A549 (cell line): ENCODE data around the gene DDX39B. TPM values are rescaled to one million over a fixed set of nuclear protein-coding genes. Genes with fewer than 3 reads are reported as not detected.
"Not testable (repeated sequence)": the region's sequence is repeated elsewhere in the genome, so short reads cannot be mapped to it uniquely, and the experiment has no call there.

Experiments
- ATAC-seq, 2 experiments: fragments of 200-7000 bp in 1 of 2; fragments of >200 bp in 1 of 2; cut with Nextera tagmentation in 1 of 2; cut with Tn5 transposase in 1 of 2; 3 replicates each; pipeline versions ENCODE4 v1.8.0 to v1.9.1; 2018 to 2020; ENCODE audit warnings: mild to moderate bottlenecking in 1 of 2, moderate library complexity in 1 of 2
- CTCF ChIA-PET: fragments of 300-600 bp; sonication (Branson Sonifier 250); formaldehyde crosslinking; extraction: SDS; loops from one replicate; lab custom pipeline; 2021; ENCODE audit warnings: antibody characterized with exemption, inconsistent platforms; lab: Yijun Ruan, JAX
- POLR2A ChIA-PET: fragments of 350-600 bp; formaldehyde crosslinking; extraction: SDS; loops from one replicate; lab custom pipeline; 2021; ENCODE audit warnings: antibody characterized with exemption, inconsistent platforms; lab: Yijun Ruan, JAX
- DNase-seq, 2 experiments: peaks; one replicate each; pipeline versions ENCODE4 v3.0.0 to v3.0.0-alpha.2; 2011 to 2016; ENCODE audit warnings: low read depth in 1 of 2, low spot score in 1 of 2
- FAIRE-seq: peaks from 2 replicates; lab custom pipeline; 2011; peaks lifted over from hg19 to GRCh38; lab: Jason Lieb, UNC
- H3K27ac ChIP-seq, 2 experiments: fragments of >200 bp; sonication (Bioruptor Twin); formaldehyde crosslinking; 3 replicates each; pipeline ENCODE4 v1.5.1; 2016 to 2017
- H3K4me1 ChIP-seq: fragments of >200 bp; sonication (Bioruptor Twin); formaldehyde crosslinking; 3 replicates; pipeline ENCODE4 v1.6.1; 2016
- H3K4me2 ChIP-seq: fragments of >200 bp; sonication (Bioruptor Twin); formaldehyde crosslinking; 3 replicates; pipeline ENCODE4 v1.6.1; 2016
- H3K4me3 ChIP-seq: fragments of >200 bp; sonication (Bioruptor Twin); formaldehyde crosslinking; 3 replicates; pipeline ENCODE4 v1.5.1; 2016
- H3K9me3 ChIP-seq: fragments of >200 bp; sonication (Bioruptor Twin); formaldehyde crosslinking; 3 replicates; pipeline ENCODE4 v1.6.1; 2016
- BCL3 ChIP-seq: fragments of >200 bp; sonication (Bioruptor Twin); formaldehyde crosslinking; IDR thresholded peaks from 3 replicates; pipeline ENCODE4 v1.6.1; 2016
- CBX8 ChIP-seq: fragments of 200-600 bp; sonication (generic); IDR thresholded peaks from 2 replicates; pipeline ENCODE4 v1.6.1; 2016
- CEBPB ChIP-seq, 2 experiments: fragments of >200 bp in 1 of 2; sonication (Bioruptor Twin) in 1 of 2; formaldehyde crosslinking in 1 of 2; IDR thresholded peaks; 2 replicates each; pipeline ENCODE4 v1.6.1; 2012 to 2016
- CHD4 ChIP-seq: fragments of 200-600 bp; sonication (generic); IDR thresholded peaks from 2 replicates; pipeline ENCODE4 v1.6.1; 2016; ENCODE audit warnings: antibody characterized with exemption, mild to moderate bottlenecking, borderline replicate concordance
- E2F6 ChIP-seq: IDR thresholded peaks from 2 replicates; pipeline ENCODE4 v1.6.1; 2012; ENCODE audit warnings: low read depth, borderline replicate concordance
- EHF ChIP-seq: fragments of 250-450 bp; sonication (Bioruptor Pico); IDR thresholded peaks from 2 replicates; pipeline ENCODE4 v1.5.0; 2020; ENCODE audit warnings: mild to moderate bottlenecking
- EP300 ChIP-seq, 2 experiments: fragments of >200 bp; sonication (Bioruptor Twin); formaldehyde crosslinking; IDR thresholded peaks; 2 replicates in 1 of 2; 3 replicates in 1 of 2; pipeline ENCODE4 v1.6.1; 2016 to 2017
- ESRRA ChIP-seq: fragments of 150-350 bp; IDR thresholded peaks from 2 replicates; pipeline ENCODE4 v1.6.1; 2014; ENCODE audit warnings: mild to moderate bottlenecking, low read length, borderline replicate concordance
- FOSB ChIP-seq: fragments of 250-450 bp; sonication (Bioruptor Pico); IDR thresholded peaks from 2 replicates; pipeline ENCODE4 v1.5.0; 2020; ENCODE audit warnings: mild to moderate bottlenecking, moderate library complexity
- FOSL2 ChIP-seq, 2 experiments: fragments of 450-650 bp in 1 of 2; fragments of >200 bp in 1 of 2; sonication (Bioruptor Twin) in 1 of 2; formaldehyde crosslinking; IDR thresholded peaks; 2 replicates each; pipeline versions ENCODE4 v1.5.0 to v1.6.1; 2016 to 2020; ENCODE audit warnings: mild to moderate bottlenecking in 1 of 2, moderate library complexity in 1 of 2
- FOXS1 ChIP-seq: fragments of 250-450 bp; sonication (Bioruptor Pico); IDR thresholded peaks from 2 replicates; pipeline ENCODE4 v1.5.0; 2020; ENCODE audit warnings: mild to moderate bottlenecking, moderate library complexity
- GATA3 ChIP-seq: IDR thresholded peaks from 2 replicates; pipeline ENCODE4 v1.6.1; 2012; ENCODE audit warnings: borderline replicate concordance
- HDAC2 ChIP-seq: fragments of 200-600 bp; sonication (generic); IDR thresholded peaks from 2 replicates; pipeline ENCODE4 v1.6.1; 2016
- HOXA7 ChIP-seq: fragments of 250-450 bp; sonication (Bioruptor Pico); IDR thresholded peaks from 2 replicates; pipeline ENCODE4 v1.5.0; 2020; ENCODE audit warnings: mild to moderate bottlenecking, moderate library complexity
- HOXB13 ChIP-seq: fragments of 250-450 bp; sonication (Bioruptor Pico); IDR thresholded peaks from 2 replicates; pipeline ENCODE4 v1.5.0; 2020; ENCODE audit warnings: low read depth, mild to moderate bottlenecking, moderate library complexity
- KDM1A ChIP-seq: fragments of 200-600 bp; sonication (generic); IDR thresholded peaks from 2 replicates; pipeline ENCODE4 v1.6.1; 2016; ENCODE audit warnings: low read depth, mild to moderate bottlenecking
- KDM5A ChIP-seq: fragments of 200-600 bp; sonication (generic); IDR thresholded peaks from 2 replicates; pipeline ENCODE4 v1.6.1; 2016; ENCODE audit warnings: antibody characterized with exemption, mild to moderate bottlenecking
- NFE2L2 ChIP-seq: fragments of 150-350 bp; conservative IDR thresholded peaks from 2 replicates; pipeline ENCODE4 v1.6.1; 2014; ENCODE audit warnings: low read length
- NR3C1 ChIP-seq: fragments of >200 bp; sonication (Bioruptor Twin); formaldehyde crosslinking; IDR thresholded peaks from 3 replicates; pipeline ENCODE4 v1.6.1; 2017
- POLR2AphosphoS2 ChIP-seq: conservative IDR thresholded peaks from 2 replicates; pipeline ENCODE4 v1.6.1; 2012; ENCODE audit warnings: low read length, improper control_type of control experiment, inconsistent platforms
- RARB ChIP-seq: fragments of 250-450 bp; sonication (Bioruptor Pico); IDR thresholded peaks from 2 replicates; pipeline ENCODE4 v1.8.0; 2021; ENCODE audit warnings: mild to moderate bottlenecking, moderate library complexity
- REST ChIP-seq: fragments of 200-600 bp; sonication (generic); IDR thresholded peaks from 2 replicates; pipeline ENCODE4 v1.6.1; 2016; ENCODE audit warnings: antibody characterized with exemption, mild to moderate bottlenecking, moderate library complexity
- RFX5 ChIP-seq: fragments of 450-650 bp; IDR thresholded peaks from 2 replicates; pipeline ENCODE4 v1.7.1; 2014; ENCODE audit warnings: antibody characterized with exemption, mild to moderate bottlenecking, moderate library complexity
- RNF2 ChIP-seq: fragments of 200-600 bp; sonication (generic); IDR thresholded peaks from 2 replicates; pipeline ENCODE4 v1.6.1; 2016; ENCODE audit warnings: low read depth, mild to moderate bottlenecking, antibody characterized with exemption, moderate library complexity, borderline replicate concordance
- ZNF302 ChIP-seq: fragments of 250-450 bp; sonication (Bioruptor Pico); IDR thresholded peaks from 2 replicates; pipeline ENCODE4 v1.9.0; 2021; ENCODE audit warnings: inconsistent platforms, mild to moderate bottlenecking, moderate library complexity
- ZSCAN20 ChIP-seq: fragments of 250-450 bp; sonication (Bioruptor Pico); IDR thresholded peaks from 2 replicates; pipeline ENCODE4 v1.8.0; 2022; ENCODE audit warnings: mild to moderate bottlenecking, moderate library complexity
- WGBS: methylation state at CpG from one replicate; pipeline ENCODE4 v1.1.6; 2017; ENCODE audit errors: missing lambda C conversion rate; 5-methylcytosine and 5-hydroxymethylcytosine counted together
- polyA plus RNA-seq, 4 experiments: library from polyadenylated mRNA; depleted of rRNA in 3 of 4; stranded (reverse); fragments of >200 nt; fragmentation: RNase III in 1 of 4; extraction: RNeasy Plus Mini Kit Qiagen cat#74134 plus additional on column Dnase treatment in 1 of 4; gene quantifications; 2 replicates in 3 of 4; 3 replicates in 1 of 4; pipeline ENCODE4 v1.2.3, GENCODE V29; 2011 to 2017

DDX39B gene
- polyA plus RNA-seq, 2 of the 4 experiments (the other 2 are of a cell fraction) = 267 to 441 TPM

- 61% methylated on average over 4 of the region's 4 CpGs for WGBS
- Histone ChIP-seq H3K9me3 (no peaks in the 10 kb centered on the region), H3K4me1 (no peaks in the 10 kb centered on the region), H3K27ac (no peak overlapping the region), H3K4me2 (no peak overlapping the region), H3K4me3 (no peak overlapping the region)
- no peak for DNase-seq
- no peak for FAIRE-seq
- POLR2A ChIA-PET = no interaction called here
- no peak for TF ChIP-seq ZNF302
- no peak for TF ChIP-seq GATA3
- no peak for TF ChIP-seq HDAC2
- TF ChIP-seq ESRRA = no peak
- no peak for TF ChIP-seq ZSCAN20 (CRISPR knock-in tag)
- TF ChIP-seq FOSL2 (IDR thresholded peaks at IDR 0.05) = no peak
- no peak for TF ChIP-seq FOSL2 (CRISPR knock-in tag; IDR thresholded peaks at IDR 0.05)
- TF ChIP-seq POLR2AphosphoS2 = no peak
- TF ChIP-seq RFX5 = no peak
- no peak for TF ChIP-seq BCL3
- TF ChIP-seq KDM1A = no peak
- TF ChIP-seq FOSB = no peak
- no peak for TF ChIP-seq CBX8
- no peak for TF ChIP-seq RNF2
- TF ChIP-seq E2F6 = no peak
- TF ChIP-seq RARB (CRISPR knock-in tag) = no peak
- TF ChIP-seq, all 56 proteins: peak for 0
- CTCF ChIA-PET = interaction anchor here (1.9 kb wide), 1 partner anchor 88 kb away, joined by 4 read pairs; no protein-coding TSS in a partner anchor
- ATAC-seq = no peak
Observed at GRCh38 chr6:31510007-31510406, 31.8 kb downstream of the DDX39B start.

GRCh38 chr6:31509036-31509435 lies 32.8 kb downstream of the DDX39B start:
- POLR2A ChIA-PET, H3K4me3 ChIP-seq, ATAC-seq, H3K9me3 ChIP-seq, H3K4me2 ChIP-seq, CTCF ChIA-PET, DNase-seq, FAIRE-seq, H3K27ac ChIP-seq, H3K4me1 ChIP-seq: not testable (repeated sequence)
- WGBS = no CpG with 5 or more reads among the region's 2 CpGs

- Histone ChIP-seq H3K4me3 (no peak overlapping the region), H3K4me1 (no peaks in the 10 kb centered on the region), H3K9me3 (no peaks in the 10 kb centered on the region), H3K4me2 (no peak overlapping the region), H3K27ac (no peak overlapping the region)
- FAIRE-seq (no peak), DNase-seq (no peak), ATAC-seq (no peak)
- ChIA-PET CTCF (interaction anchor here (0.7 kb wide), 1 partner anchor 9 kb away, joined by 3 read pairs; no protein-coding TSS in a partner anchor), POLR2A (no interaction called here)
- TF ChIP-seq EP300 (IDR thresholded peaks at IDR 0.05) = no peak
- TF ChIP-seq NFE2L2 = no peak
- no peak for TF ChIP-seq POLR2AphosphoS2
- no peak for TF ChIP-seq NR3C1
- TF ChIP-seq HOXA7 (CRISPR knock-in tag) = no peak
- TF ChIP-seq EHF (CRISPR knock-in tag) = no peak
- TF ChIP-seq CEBPB (IDR thresholded peaks at IDR 0.05) = no peak
- TF ChIP-seq GATA3 = no peak
- no peak for TF ChIP-seq FOXS1
- no peak for TF ChIP-seq CHD4
- no peak for TF ChIP-seq KDM5A
- no peak for TF ChIP-seq HDAC2
- no peak for TF ChIP-seq ZNF302
- no peak for TF ChIP-seq HOXB13
- TF ChIP-seq REST = no peak
- no peak for TF ChIP-seq E2F6
Observed at GRCh38 chr6:31502586-31502985, 39.2 kb downstream of the DDX39B start.

- H3K9me3 ChIP-seq, H3K27ac ChIP-seq, FAIRE-seq, H3K4me2 ChIP-seq, DNase-seq, POLR2A ChIA-PET, ATAC-seq, CTCF ChIA-PET, H3K4me1 ChIP-seq, H3K4me3 ChIP-seq: not testable (repeated sequence)
- no CpG with 5 or more reads among the region's 2 CpGs for WGBS
Observed at GRCh38 chr6:31499648-31500047, 42.2 kb downstream of the DDX39B start.
